CD14-positive monocyte (primary cell): ENCODE data around the gene CMSS1. TPM values are rescaled to one million over a fixed set of nuclear protein-coding genes. Genes with fewer than 3 reads are reported as not detected.

Experiments used
- DNase-seq, 3 donors: peaks; one replicate each; pipeline ENCODE4 v3.0.0-alpha.2; 2011 to 2022
- H2AFZ ChIP-seq: 2 replicates; pipeline ENCODE4 v1.6.0; 2012; ENCODE audit warnings: mild to moderate bottlenecking, low read depth, low read length, inconsistent platforms; ENCODE audit not compliant: insufficient read depth, poor library complexity, severe bottlenecking
- H3K27ac ChIP-seq, 2 donors: 1 replicate in 1 of 2; 2 replicates in 1 of 2; pipeline ENCODE4 v1.5.1; 2012 to 2013; ENCODE audit warnings: low read length in 2 of 2, control low read depth in 1 of 2, inconsistent platforms in 1 of 2, low read depth in 1 of 2, mild to moderate bottlenecking in 1 of 2
- H3K27me3 ChIP-seq, 2 donors: one replicate each; pipeline versions ENCODE4 v1.6.0 to v1.6.1; 2011 to 2013; ENCODE audit warnings: low read length in 2 of 2; ENCODE audit not compliant: control insufficient read depth in 2 of 2, insufficient read depth in 2 of 2
- H3K36me3 ChIP-seq, 2 donors: replicated peaks in 1 of 2; 1 replicate in 1 of 2; 2 replicates in 1 of 2; pipeline versions ENCODE4 v1.5.1 to v1.6.1; 2012 to 2013; ENCODE audit warnings: low read length in 2 of 2, control low read depth in 1 of 2, inconsistent platforms in 1 of 2, mild to moderate bottlenecking in 1 of 2; ENCODE audit not compliant: insufficient read depth in 2 of 2, control insufficient read depth in 1 of 2
- H3K4me1 ChIP-seq, 2 donors: 1 replicate in 1 of 2; 2 replicates in 1 of 2; pipeline versions ENCODE4 v1.5.1 to v1.6.1; 2012 to 2013; ENCODE audit warnings: low read length in 2 of 2, control low read depth in 1 of 2, inconsistent platforms in 1 of 2, mild to moderate bottlenecking in 1 of 2, moderate library complexity in 1 of 2; ENCODE audit not compliant: insufficient read depth in 2 of 2, control insufficient read depth in 1 of 2
- H3K4me2 ChIP-seq: replicated peaks from 2 replicates; pipeline ENCODE3; 2012; ENCODE audit warnings: low read length, moderate library complexity, mild to moderate bottlenecking; ENCODE audit not compliant: poor library complexity, severe bottlenecking; ENCODE audit errors: extremely low read depth
- H3K4me3 ChIP-seq, 3 experiments: fragments of 200-600 bp in 1 of 3; sonication (generic) in 1 of 3; replicated peaks in 1 of 3; 1 replicate in 2 of 3; 2 replicates in 1 of 3; pipeline ENCODE4 v1.5.1; 2011 to 2013; ENCODE audit warnings: low read length in 3 of 3, mild to moderate bottlenecking in 3 of 3, control low read depth in 2 of 3, low read depth in 2 of 3, inconsistent platforms in 1 of 3, moderate library complexity in 1 of 3
- H3K79me2 ChIP-seq: 2 replicates; pipeline ENCODE4 v1.6.0; 2012; ENCODE audit warnings: mild to moderate bottlenecking, control low read depth, inconsistent platforms, low read length, moderate library complexity; ENCODE audit not compliant: insufficient read depth
- H3K9ac ChIP-seq: 2 replicates; pipeline ENCODE4 v1.6.0; 2017; ENCODE audit warnings: low read length, mild to moderate bottlenecking; ENCODE audit not compliant: insufficient read depth, poor library complexity, severe bottlenecking
- H3K9me3 ChIP-seq, 2 donors: replicated peaks in 1 of 2; 1 replicate in 1 of 2; 2 replicates in 1 of 2; pipeline versions ENCODE4 v1.5.1 to v1.6.1; 2012 to 2013; ENCODE audit warnings: low read length in 2 of 2, control low read depth in 1 of 2; ENCODE audit not compliant: control insufficient read depth in 1 of 2, insufficient read depth in 1 of 2
- H4K20me1 ChIP-seq: 2 replicates; pipeline ENCODE4 v1.6.0; 2012; ENCODE audit warnings: mild to moderate bottlenecking, low read length, control low read depth, moderate library complexity; ENCODE audit not compliant: insufficient read depth
- H3K27ac Mint-ChIP-seq, 7 donors: one replicate each; pipeline ENCODE4 v1.8.0; 2020; ENCODE audit warnings: mild to moderate bottlenecking in 7 of 7, mixed read lengths in 7 of 7, moderate library complexity in 6 of 7, inconsistent platforms in 2 of 7
- H3K27me3 Mint-ChIP-seq, 3 donors: one replicate each; pipeline ENCODE4 v1.8.0; 2021 to 2022; ENCODE audit warnings: low read depth in 3 of 3, mild to moderate bottlenecking in 3 of 3, mixed read lengths in 3 of 3, moderate library complexity in 3 of 3, inconsistent platforms in 1 of 3
- H3K36me3 Mint-ChIP-seq, 2 donors: one replicate each; pipeline ENCODE4 v1.8.0; 2020; ENCODE audit warnings: mixed read lengths in 2 of 2, inconsistent platforms in 1 of 2, mild to moderate bottlenecking in 1 of 2
- H3K4me1 Mint-ChIP-seq: one replicate; pipeline ENCODE4 v1.8.0; 2020; ENCODE audit warnings: mild to moderate bottlenecking, mixed read lengths
- H3K4me3 Mint-ChIP-seq, 2 donors: one replicate each; pipeline ENCODE4 v1.8.0; 2020; ENCODE audit warnings: mild to moderate bottlenecking in 2 of 2, mixed read lengths in 2 of 2, moderate library complexity in 1 of 2
- H3K9me3 Mint-ChIP-seq, 7 donors: one replicate each; pipeline ENCODE4 v1.8.0; 2020 to 2022; ENCODE audit warnings: mixed read lengths in 7 of 7, mild to moderate bottlenecking in 6 of 7, moderate library complexity in 6 of 7, inconsistent platforms in 2 of 7
- CTCF ChIP-seq: fragments of 200-600 bp; IDR thresholded peaks from one replicate; pipeline ENCODE4 v1.8.0; 2022; ENCODE audit warnings: antibody characterized with exemption, mild to moderate bottlenecking
- whole genome bisulfite sequencing: methylation state at CpG from one replicate; pipeline ENCODE4 v1.1.5; 2013; ENCODE audit warnings: missing lambda C conversion rate; ENCODE audit not compliant: insufficient coverage; 5-methylcytosine and 5-hydroxymethylcytosine counted together
- intact Hi-C, 2 donors: fragments of 100-400 bp; cut with micrococcal nuclease; formaldehyde crosslinking; loops; one replicate each; pipeline versions ENCODE4 v1.15.0 to v1.15.1; 2023
- polyA plus RNA-seq, 3 donors: library from polyadenylated mRNA; depleted of rRNA in 1 of 3; unstranded in 2 of 3; stranded (reverse) in 1 of 3; fragments of 300-500 nt in 2 of 3; fragments of >200 nt in 1 of 3; fragmentation: Illumina TruSeq in 2 of 3; gene quantifications; 1 replicate in 2 of 3; 2 replicates in 1 of 3; pipeline ENCODE4 v1.2.3, GENCODE V29; 2012 to 2021

CMSS1 gene
- polyA plus RNA-seq, 3 donors = 1.1 to 3.6 (median 2.2) TPM

GRCh38 chr3:99945328-99945995 lies 127.8 kb downstream of the CMSS1 start:
- no peaks in the 10 kb centered on the region for H3K9me3 ChIP-seq
- H2AFZ ChIP-seq = no peak overlapping the region
- no peaks in the 10 kb centered on the region for H4K20me1 ChIP-seq
- no peaks in the 10 kb centered on the region for H3K27me3 ChIP-seq
- WGBS = 82% methylated on average over 2 of the region's 5 CpGs
- intact Hi-C loops = no loop called here
- no peak overlapping the region for H3K4me2 ChIP-seq
- Mint-ChIP-seq H3K4me3 (no peak overlapping the region), H3K27ac (no peak overlapping the region), H3K27me3 (no peaks in the 10 kb centered on the region), H3K36me3 (no peaks in the 10 kb centered on the region), H3K4me1 (no peaks in the 10 kb centered on the region), H3K9me3 (no peaks in the 10 kb centered on the region)
- no peak overlapping the region for H3K4me3 ChIP-seq
- no peak overlapping the region for H3K9ac ChIP-seq
- no peak for TF ChIP-seq CTCF
- no peak for DNase-seq
- H3K36me3 ChIP-seq = no peaks in the 10 kb centered on the region
- H3K27ac ChIP-seq = no peak overlapping the region
- H3K79me2 ChIP-seq = no peaks in the 10 kb centered on the region
- H3K4me1 ChIP-seq = no peaks in the 10 kb centered on the region

DNA sequence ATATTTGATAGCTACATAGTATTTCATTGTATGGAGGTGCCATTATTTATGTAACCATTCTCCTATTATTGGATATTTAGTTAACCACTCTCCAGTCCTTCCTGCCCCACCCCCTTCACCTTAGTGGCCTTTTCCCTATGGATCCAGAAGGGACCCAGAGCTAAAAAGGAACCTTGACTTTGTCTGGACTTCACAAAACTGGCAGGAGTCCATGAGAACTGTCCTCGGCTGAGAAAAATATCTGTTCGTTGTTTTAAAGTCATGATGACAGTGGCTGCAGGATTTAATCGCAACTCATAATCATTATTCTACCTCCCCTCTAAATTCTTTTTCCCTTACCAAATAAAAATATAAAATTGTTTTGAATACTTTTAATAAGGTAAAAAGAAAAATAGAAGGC lies 129.7 kb downstream of the CMSS1 start:
- H3K4me1 ChIP-seq = no peaks in the 10 kb centered on the region
- no peak for TF ChIP-seq CTCF
- H3K79me2 ChIP-seq = no peaks in the 10 kb centered on the region
- no peaks in the 10 kb centered on the region for H3K27me3 Mint-ChIP-seq
- WGBS = 100% methylated on average over 1 of the region's 3 CpGs
- intact Hi-C loops = no loop called here
- no peak for DNase-seq
- no peak overlapping the region for H3K27ac Mint-ChIP-seq
- H3K9me3 ChIP-seq = no peaks in the 10 kb centered on the region
- no peak overlapping the region for H3K4me2 ChIP-seq
- no peaks in the 10 kb centered on the region for H4K20me1 ChIP-seq
- H3K36me3 ChIP-seq = no peaks in the 10 kb centered on the region
- H3K4me3 ChIP-seq = no peak overlapping the region
- H3K4me1 Mint-ChIP-seq = no peaks in the 10 kb centered on the region
- H3K9me3 Mint-ChIP-seq = no peaks in the 10 kb centered on the region
- no peak overlapping the region for H2AFZ ChIP-seq
- no peak overlapping the region for H3K27ac ChIP-seq
- H3K36me3 Mint-ChIP-seq = no peaks in the 10 kb centered on the region
- no peak overlapping the region for H3K4me3 Mint-ChIP-seq
- no peak overlapping the region for H3K9ac ChIP-seq
- no peaks in the 10 kb centered on the region for H3K27me3 ChIP-seq
